ENCODE results near the gene IL19.
"Not testable (repeated sequence)": the region's sequence is repeated elsewhere in the genome, so short reads cannot be mapped to it uniquely, and the experiment has no call there.

The IL19 gene

GRCh38 chr1:206778031-206778430 is 7.5 kb downstream of the IL19 start:
- DNase-seq = no peak

- DNase-seq = not testable (repeated sequence)
These were observed 8.3 kb downstream of the IL19 start for GRCh38 chr1:206778911-206779310.

GRCh38 chr1:206779638-206780037 is 9.1 kb downstream of the IL19 start:
- DNase-seq = no peak

- DNase-seq = no peak
These were observed 11.9 kb downstream of the IL19 start for GRCh38 chr1:206782448-206782847.

- no peak for DNase-seq
These were observed 12.9 kb downstream of the IL19 start for GRCh38 chr1:206783506-206783905.

- peak; percentile 69 for DNase-seq
These were observed 13.9 kb downstream of the IL19 start for GRCh38 chr1:206784471-206784903.

GRCh38 chr1:206785182-206785765 is 14.7 kb downstream of the IL19 start:
- no peak for DNase-seq

- no peak for DNase-seq
These were observed 15.8 kb downstream of the IL19 start for GRCh38 chr1:206786212-206786886.

GRCh38 chr1:206787891-206788290 is 17.3 kb downstream of the IL19 start:
- DNase-seq = no peak

- no peak for DNase-seq
These were observed 18.0 kb downstream of the IL19 start for GRCh38 chr1:206788487-206789050.

- no peak for DNase-seq
These were observed 20.1 kb downstream of the IL19 start for GRCh38 chr1:206790502-206791250.

GRCh38 chr1:206792939-206793607 is 22.5 kb downstream of the IL19 start:
- DNase-seq = no peak

- no peak for DNase-seq
These were observed 23.0 kb downstream of the IL19 start for GRCh38 chr1:206793620-206794019.

GRCh38 chr1:206794294-206794908 is 23.8 kb downstream of the IL19 start:
- no peak for DNase-seq

- DNase-seq = no peak
These were observed 25.5 kb downstream of the IL19 start for GRCh38 chr1:206796116-206796515.

GRCh38 chr1:206796981-206797402 is 26.4 kb downstream of the IL19 start:
- no peak for DNase-seq

- no peak for DNase-seq
These were observed 27.2 kb downstream of the IL19 start for GRCh38 chr1:206797534-206798383.

GRCh38 chr1:206798384-206798996 is 27.9 kb downstream of the IL19 start:
- DNase-seq = no peak

GRCh38 chr1:206799311-206799710 is 28.7 kb downstream of the IL19 start:
- no peak for DNase-seq

- DNase-seq = no peak
These were observed 29.8 kb downstream of the IL19 start for GRCh38 chr1:206800411-206800810.

GRCh38 chr1:206800891-206801290 is 30.3 kb downstream of the IL19 start:
- DNase-seq = no peak

All from activated CD4-positive, alpha-beta T cell treated with anti-CD3 and anti-CD28 coated beads, Interleukin-2, amount 50 U/mL, for 1 hour (primary cell).